Measurements from ENCODE around the gene NPAS4. TPM values are rescaled to one million over a fixed set of nuclear protein-coding genes. Genes with fewer than 3 reads are reported as not detected.

Gene NPAS4
- not detected in 2 replicates for total RNA-seq

GRCh38 chr11:66420671-66421476 lies at the start of gene NPAS4:
NPAS4 (plus strand) TSS chr11:66421035; CDS start chr11:66421180, 145 bp downstream.

DNA sequence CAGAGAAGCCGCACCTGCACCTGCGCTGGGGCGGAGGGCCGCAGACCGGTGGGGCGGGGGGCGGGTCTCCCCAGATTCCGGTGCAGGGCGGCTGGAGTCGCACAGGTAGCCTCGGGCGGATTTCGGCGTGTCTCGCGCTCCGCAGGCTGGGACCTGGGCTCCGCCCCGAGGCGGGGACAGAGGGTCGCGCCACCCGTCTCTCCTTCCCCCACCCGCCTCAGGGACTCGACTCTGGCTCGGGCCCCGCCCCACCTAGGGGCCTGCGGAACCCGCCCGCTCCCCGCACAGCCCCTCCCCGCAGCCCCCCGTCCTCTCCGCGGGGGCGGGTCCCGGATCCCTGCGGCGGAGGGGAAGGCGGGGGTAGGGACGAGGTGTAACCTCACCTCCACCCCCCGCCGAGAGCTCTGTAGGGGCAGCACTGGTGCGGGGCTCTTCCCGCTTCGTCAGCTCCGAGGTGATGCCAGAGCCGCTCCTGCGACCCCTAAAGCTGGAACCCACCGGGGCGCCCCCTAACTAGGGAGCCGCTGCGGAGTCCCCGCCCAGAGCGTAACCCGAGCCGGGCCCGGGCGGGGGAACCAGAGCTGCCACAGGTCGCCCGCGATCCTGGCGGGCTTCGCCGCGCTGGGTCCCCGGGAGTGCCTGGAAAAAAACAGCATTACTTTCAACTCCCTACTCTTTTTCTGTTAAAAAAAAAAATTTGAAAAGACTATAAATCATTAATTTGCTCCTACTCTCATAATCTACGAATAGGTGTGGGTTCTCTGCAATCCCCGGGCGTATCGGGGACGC lies 49.0 kb upstream of the NPAS4 start, which contains the start of gene SLC29A2:
TSS of gene SLC29A2 (minus strand) at position 134 of the 789 bp plus-strand sequence. CDS start 169 bp downstream, outside the sequence.

GRCh38 chr11:66438504-66439466 lies 17.9 kb downstream of the NPAS4 start, which contains the start of gene MRPL11:
MRPL11 (minus strand) TSS chr11:66438848; CDS start chr11:66438754, 94 bp downstream.

GRCh38 chr11:66466225-66467033 lies 45.6 kb downstream of the NPAS4 start, which contains the start of gene PELI3:
PELI3 (plus strand) TSS chr11:66466905; CDS start chr11:66468129, 1,224 bp downstream.

Other genes with a start within 250 kb of the NPAS4 start
- 15.2 and 19.5 TPM in 2 replicates for gene KLC2, start 163.3 kb upstream of the NPAS4 start, total RNA-seq
- 65.0 and 70.5 TPM in 2 replicates for gene RAB1B, start 152.4 kb upstream of the NPAS4 start, total RNA-seq
- gene CNIH2, start 142.9 kb upstream of the NPAS4 start, total RNA-seq, result not detected in 2 replicates
- gene YIF1A, start 131.9 kb upstream of the NPAS4 start, total RNA-seq, result 193 and 255 TPM in 2 replicates
- gene TMEM151A, start 129.1 kb upstream of the NPAS4 start, total RNA-seq, result not detected in 2 replicates
- 0.65 and 1.2 TPM in 2 replicates for gene CD248, start 104.0 kb upstream of the NPAS4 start, total RNA-seq
- 4.9 and 8.1 TPM in 2 replicates for gene RIN1, start 84.6 kb upstream of the NPAS4 start, total RNA-seq
- gene BRMS1, start 75.9 kb upstream of the NPAS4 start, total RNA-seq, result 75.7 and 89.8 TPM in 2 replicates
- gene B4GAT1, start 73.4 kb upstream of the NPAS4 start, total RNA-seq, result 35.4 and 36.5 TPM in 2 replicates
- 0.76 and 0.97 TPM in 2 replicates for gene SLC29A2, start 49.3 kb upstream of the NPAS4 start, total RNA-seq
- gene MRPL11, start 17.8 kb downstream of the NPAS4 start, total RNA-seq, result 55.9 and 81.8 TPM in 2 replicates
- 2.9 and 3.2 TPM in 2 replicates for gene PELI3, start 45.9 kb downstream of the NPAS4 start, total RNA-seq
- gene DPP3, start 59.4 kb downstream of the NPAS4 start, total RNA-seq, result 50.8 and 58.8 TPM in 2 replicates
- 17.9 and 23.4 TPM in 2 replicates for gene BBS1, start 89.6 kb downstream of the NPAS4 start, total RNA-seq
- 16.7 and 18.8 TPM in 2 replicates for gene ZDHHC24, start 125.0 kb downstream of the NPAS4 start, total RNA-seq
- gene ACTN3, start 125.9 kb downstream of the NPAS4 start, total RNA-seq, result under 0.01 and 0.30 TPM in 2 replicates
- gene CTSF, start 147.6 kb downstream of the NPAS4 start, total RNA-seq, result 13.3 and 17.2 TPM in 2 replicates
- gene CCDC87, start 172.0 kb downstream of the NPAS4 start, total RNA-seq, result under 0.01 and 0.15 TPM in 2 replicates
- 46.4 and 49.2 TPM in 2 replicates for gene CCS, start 172.2 kb downstream of the NPAS4 start, total RNA-seq
- gene RBM14, start 195.6 kb downstream of the NPAS4 start, total RNA-seq, result 16.6 and 41.8 TPM in 2 replicates
- 118 and 149 TPM in 2 replicates for gene RBM4, start 217.7 kb downstream of the NPAS4 start, total RNA-seq

Measured in epithelial cell of umbilical artery (primary cell).